ENCODE measurements around the gene DIPK1A.

DIPK1A gene

DNA sequence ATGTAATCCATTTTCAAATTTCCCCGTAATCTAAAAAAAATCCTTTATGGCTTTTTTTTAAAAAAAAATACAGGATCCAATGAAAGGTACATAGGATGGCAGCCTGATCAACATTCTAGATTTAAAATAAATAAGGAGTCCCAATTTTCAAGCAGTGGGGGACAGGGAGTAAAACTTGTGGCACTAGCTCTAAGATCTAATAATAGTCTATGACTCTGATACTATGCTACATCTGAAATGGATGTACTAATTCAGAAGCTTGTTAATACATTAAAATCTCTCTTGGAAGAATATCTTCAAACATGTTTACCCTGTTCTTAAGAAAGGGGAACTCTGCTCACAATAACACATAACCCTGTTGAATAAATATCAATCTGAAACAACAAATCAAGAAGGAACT lies 8.5 kb downstream of the DIPK1A start:
- TF ChIP-seq EGR1 (IDR thresholded peaks at IDR 0.05): no peak
- no peak for TF ChIP-seq TAF1 (IDR thresholded peaks at IDR 0.05; ENCODE audit: low read depth)
- no peak for TF ChIP-seq FOXM1 (IDR thresholded peaks at IDR 0.05; ENCODE audit: borderline replicate concordance, low read depth)
- TF ChIP-seq CEBPB (IDR thresholded peaks at IDR 0.05): no peak
- TF ChIP-seq, protein P1, sequence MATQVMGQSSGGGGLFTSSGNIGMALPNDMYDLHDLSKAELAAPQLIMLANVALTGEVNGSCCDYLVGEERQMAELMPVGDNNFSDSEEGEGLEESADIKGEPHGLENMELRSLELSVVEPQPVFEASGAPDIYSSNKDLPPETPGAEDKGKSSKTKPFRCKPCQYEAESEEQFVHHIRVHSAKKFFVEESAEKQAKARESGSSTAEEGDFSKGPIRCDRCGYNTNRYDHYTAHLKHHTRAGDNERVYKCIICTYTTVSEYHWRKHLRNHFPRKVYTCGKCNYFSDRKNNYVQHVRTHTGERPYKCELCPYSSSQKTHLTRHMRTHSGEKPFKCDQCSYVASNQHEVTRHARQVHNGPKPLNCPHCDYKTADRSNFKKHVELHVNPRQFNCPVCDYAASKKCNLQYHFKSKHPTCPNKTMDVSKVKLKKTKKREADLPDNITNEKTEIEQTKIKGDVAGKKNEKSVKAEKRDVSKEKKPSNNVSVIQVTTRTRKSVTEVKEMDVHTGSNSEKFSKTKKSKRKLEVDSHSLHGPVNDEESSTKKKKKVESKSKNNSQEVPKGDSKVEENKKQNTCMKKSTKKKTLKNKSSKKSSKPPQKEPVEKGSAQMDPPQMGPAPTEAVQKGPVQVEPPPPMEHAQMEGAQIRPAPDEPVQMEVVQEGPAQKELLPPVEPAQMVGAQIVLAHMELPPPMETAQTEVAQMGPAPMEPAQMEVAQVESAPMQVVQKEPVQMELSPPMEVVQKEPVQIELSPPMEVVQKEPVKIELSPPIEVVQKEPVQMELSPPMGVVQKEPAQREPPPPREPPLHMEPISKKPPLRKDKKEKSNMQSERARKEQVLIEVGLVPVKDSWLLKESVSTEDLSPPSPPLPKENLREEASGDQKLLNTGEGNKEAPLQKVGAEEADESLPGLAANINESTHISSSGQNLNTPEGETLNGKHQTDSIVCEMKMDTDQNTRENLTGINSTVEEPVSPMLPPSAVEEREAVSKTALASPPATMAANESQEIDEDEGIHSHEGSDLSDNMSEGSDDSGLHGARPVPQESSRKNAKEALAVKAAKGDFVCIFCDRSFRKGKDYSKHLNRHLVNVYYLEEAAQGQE (IDR thresholded peaks at IDR 0.05; ENCODE audit: low read depth): no peak
- no peak for TF ChIP-seq ZBTB7A (IDR thresholded peaks at IDR 0.05; ENCODE audit: low read depth)
- TF ChIP-seq, protein P2, sequence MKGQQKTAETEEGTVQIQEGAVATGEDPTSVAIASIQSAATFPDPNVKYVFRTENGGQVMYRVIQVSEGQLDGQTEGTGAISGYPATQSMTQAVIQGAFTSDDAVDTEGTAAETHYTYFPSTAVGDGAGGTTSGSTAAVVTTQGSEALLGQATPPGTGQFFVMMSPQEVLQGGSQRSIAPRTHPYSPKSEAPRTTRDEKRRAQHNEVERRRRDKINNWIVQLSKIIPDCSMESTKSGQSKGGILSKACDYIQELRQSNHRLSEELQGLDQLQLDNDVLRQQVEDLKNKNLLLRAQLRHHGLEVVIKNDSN (IDR thresholded peaks at IDR 0.05): no peak
- TF ChIP-seq, protein P3, sequence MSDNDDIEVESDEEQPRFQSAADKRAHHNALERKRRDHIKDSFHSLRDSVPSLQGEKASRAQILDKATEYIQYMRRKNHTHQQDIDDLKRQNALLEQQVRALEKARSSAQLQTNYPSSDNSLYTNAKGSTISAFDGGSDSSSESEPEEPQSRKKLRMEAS (IDR thresholded peaks at IDR 0.05): no peak
- TF ChIP-seq NFIC (IDR thresholded peaks at IDR 0.05): no peak
- no peak for TF ChIP-seq CREB1 (IDR thresholded peaks at IDR 0.05; ENCODE audit: low read depth)
- TF ChIP-seq RAD21 (IDR thresholded peaks at IDR 0.05; ENCODE audit: low read depth): no peak
- TF ChIP-seq TCF12 (IDR thresholded peaks at IDR 0.05; ENCODE audit: low read depth): no peak
- no peak for TF ChIP-seq TEAD4 (IDR thresholded peaks at IDR 0.05)
- no peak for TF ChIP-seq EP300 (IDR thresholded peaks at IDR 0.05; ENCODE audit: borderline replicate concordance)
- no peak for TF ChIP-seq YY1 (IDR thresholded peaks at IDR 0.05; ENCODE audit: low read depth)

DNA sequence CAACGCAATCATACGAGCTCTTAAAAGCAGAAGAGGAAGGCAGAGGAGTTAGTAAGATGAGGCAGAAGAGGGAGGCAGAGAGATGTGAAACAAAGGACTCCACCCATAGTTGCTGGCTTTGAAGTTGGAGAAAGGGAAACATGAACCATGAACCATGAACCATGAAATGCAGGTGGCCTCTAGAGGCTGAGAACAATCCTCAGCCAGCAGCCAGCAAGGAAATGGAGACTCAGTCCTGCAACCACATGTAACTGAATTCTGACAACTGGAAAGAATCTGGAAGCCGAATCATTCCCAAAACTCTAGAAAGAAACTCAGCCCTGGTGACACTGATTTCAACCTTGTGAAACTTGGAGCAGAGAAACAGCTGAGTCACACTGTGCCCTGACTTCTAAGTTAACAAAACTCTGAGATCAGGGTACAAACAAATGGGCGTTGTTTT lies 10.1 kb downstream of the DIPK1A start:
- 0 out of 2 replicates have a peak, but pooled peaks have one; percentile 24 for TF ChIP-seq RAD21 (IDR thresholded peaks at IDR 0.05; ENCODE audit: low read depth)
- TF ChIP-seq, protein P2 (IDR thresholded peaks at IDR 0.05): no peak

DNA sequence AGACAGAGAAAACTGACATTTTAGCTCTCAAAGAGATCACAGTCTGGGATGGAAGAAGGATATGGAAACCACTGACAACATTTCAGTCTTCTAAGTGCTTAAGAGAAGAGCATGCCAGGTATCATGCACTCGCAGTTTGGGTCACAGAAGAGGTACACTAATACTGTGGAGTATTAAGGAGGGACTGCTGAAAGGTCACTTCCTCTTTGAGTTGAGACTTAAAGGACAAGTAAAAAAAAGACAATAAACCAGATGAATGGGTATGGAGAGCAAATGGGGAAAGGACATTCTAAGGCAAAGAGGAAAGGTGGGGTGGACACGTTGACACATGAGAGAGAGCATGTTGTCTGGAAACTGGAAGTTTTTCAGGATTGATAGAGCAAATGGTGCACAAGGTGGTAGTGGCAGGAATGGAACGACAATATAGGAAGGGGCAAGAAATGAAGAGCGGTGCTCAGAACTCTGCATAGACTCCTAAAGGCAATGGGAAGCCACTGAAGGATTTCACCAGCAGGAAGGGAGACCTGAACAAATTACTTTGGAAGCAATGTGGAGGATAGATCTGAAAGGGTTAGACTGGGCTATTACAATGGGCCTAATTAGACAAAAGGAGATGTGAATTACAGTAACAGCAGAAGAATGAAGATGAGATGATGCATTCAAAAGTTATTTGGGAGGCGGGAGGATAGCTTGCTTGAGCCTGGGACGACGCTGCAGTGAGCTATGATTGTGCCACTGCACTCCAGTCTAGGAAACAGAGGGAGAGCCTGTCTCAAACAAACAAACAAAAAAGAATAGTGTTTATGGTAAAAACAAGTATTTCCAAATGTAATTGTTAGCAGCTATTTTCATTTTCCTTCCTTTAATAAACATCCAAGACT lies 11.1 kb downstream of the DIPK1A start:
- TF ChIP-seq, protein P2 (IDR thresholded peaks at IDR 0.05): no peak
- TF ChIP-seq FOXM1 (IDR thresholded peaks at IDR 0.05; ENCODE audit: borderline replicate concordance, low read depth): no peak
- TF ChIP-seq YY1 (IDR thresholded peaks at IDR 0.05; ENCODE audit: low read depth): no peak
- no peak for TF ChIP-seq TCF12 (IDR thresholded peaks at IDR 0.05; ENCODE audit: low read depth)
- TF ChIP-seq NFIC (IDR thresholded peaks at IDR 0.05): no peak
- TF ChIP-seq, protein P1 (IDR thresholded peaks at IDR 0.05; ENCODE audit: low read depth): no peak
- no peak for TF ChIP-seq EP300 (IDR thresholded peaks at IDR 0.05; ENCODE audit: borderline replicate concordance)
- TF ChIP-seq, protein P3 (IDR thresholded peaks at IDR 0.05): no peak
- no peak for TF ChIP-seq CEBPB (IDR thresholded peaks at IDR 0.05)
- TF ChIP-seq EGR1 (IDR thresholded peaks at IDR 0.05): no peak
- no peak for TF ChIP-seq TEAD4 (IDR thresholded peaks at IDR 0.05)
- TF ChIP-seq CREB1 (IDR thresholded peaks at IDR 0.05; ENCODE audit: low read depth): no peak
- no peak for TF ChIP-seq RAD21 (IDR thresholded peaks at IDR 0.05; ENCODE audit: low read depth)

DNA sequence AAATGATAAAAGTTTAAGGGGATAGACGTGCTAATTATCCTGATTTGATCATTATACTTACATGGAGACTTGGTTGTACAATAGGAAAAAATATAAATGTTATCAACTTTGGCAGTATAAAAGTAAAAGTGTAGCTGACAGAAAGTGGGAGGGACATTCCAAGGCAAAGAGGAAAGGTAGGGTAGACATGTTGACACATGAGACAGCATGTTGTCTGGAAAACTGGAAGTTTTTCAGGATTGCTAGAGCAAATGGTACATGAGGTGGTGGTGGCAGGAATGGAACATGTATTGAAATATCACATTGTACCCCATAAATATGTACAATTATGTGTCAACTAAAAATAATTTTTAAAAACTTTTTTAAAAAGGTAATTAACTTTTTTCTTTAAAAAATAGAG lies 13.2 kb downstream of the DIPK1A start:
- TF ChIP-seq EGR1 (IDR thresholded peaks at IDR 0.05) (no peak), YY1 (IDR thresholded peaks at IDR 0.05; ENCODE audit: low read depth) (no peak), NFIC (IDR thresholded peaks at IDR 0.05) (no peak), FOXM1 (IDR thresholded peaks at IDR 0.05; ENCODE audit: borderline replicate concordance, low read depth) (no peak), RAD21 (IDR thresholded peaks at IDR 0.05; ENCODE audit: low read depth) (no peak), TCF12 (IDR thresholded peaks at IDR 0.05; ENCODE audit: low read depth) (no peak), EP300 (IDR thresholded peaks at IDR 0.05; ENCODE audit: borderline replicate concordance) (no peak)
- TF ChIP-seq, protein P3 (IDR thresholded peaks at IDR 0.05): no peak

DNA sequence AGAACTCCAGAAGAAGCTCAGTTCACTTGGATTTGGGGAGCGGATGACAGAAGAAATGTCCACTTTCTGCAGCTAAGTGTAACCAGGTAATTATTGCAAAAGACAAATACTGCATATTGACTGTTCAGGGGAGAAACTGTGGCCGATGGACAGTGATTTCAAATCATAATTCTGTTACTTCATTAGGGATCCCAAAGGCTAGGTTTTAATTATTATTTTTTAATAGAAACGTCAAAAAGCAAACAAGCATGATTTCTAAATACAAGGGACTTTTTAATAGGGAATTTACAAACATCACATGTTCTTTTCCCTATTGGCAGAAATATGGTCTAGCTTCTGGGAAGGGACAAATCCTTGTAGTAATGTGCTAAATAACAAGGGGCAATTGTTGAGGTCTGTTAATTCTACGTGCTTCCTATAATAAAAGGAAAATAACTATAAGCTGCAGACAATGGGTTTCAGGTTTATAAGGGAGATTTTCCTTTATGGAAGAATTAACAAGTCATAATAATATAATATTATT lies 15.5 kb downstream of the DIPK1A start:
- TF ChIP-seq, protein P1 (IDR thresholded peaks at IDR 0.05; ENCODE audit: low read depth): no peak
- TF ChIP-seq EGR1 (IDR thresholded peaks at IDR 0.05) (no peak), FOXM1 (IDR thresholded peaks at IDR 0.05; ENCODE audit: borderline replicate concordance, low read depth) (no peak), ZBTB7A (IDR thresholded peaks at IDR 0.05; ENCODE audit: low read depth) (no peak), TEAD4 (IDR thresholded peaks at IDR 0.05) (no peak), CEBPB (IDR thresholded peaks at IDR 0.05) (no peak), NFIC (IDR thresholded peaks at IDR 0.05) (no peak), CREB1 (IDR thresholded peaks at IDR 0.05; ENCODE audit: low read depth) (no peak), YY1 (IDR thresholded peaks at IDR 0.05; ENCODE audit: low read depth) (no peak)
- TF ChIP-seq, protein P3 (IDR thresholded peaks at IDR 0.05): no peak
